Measurements from ENCODE around the gene M6PR.

Gene M6PR

DNA sequence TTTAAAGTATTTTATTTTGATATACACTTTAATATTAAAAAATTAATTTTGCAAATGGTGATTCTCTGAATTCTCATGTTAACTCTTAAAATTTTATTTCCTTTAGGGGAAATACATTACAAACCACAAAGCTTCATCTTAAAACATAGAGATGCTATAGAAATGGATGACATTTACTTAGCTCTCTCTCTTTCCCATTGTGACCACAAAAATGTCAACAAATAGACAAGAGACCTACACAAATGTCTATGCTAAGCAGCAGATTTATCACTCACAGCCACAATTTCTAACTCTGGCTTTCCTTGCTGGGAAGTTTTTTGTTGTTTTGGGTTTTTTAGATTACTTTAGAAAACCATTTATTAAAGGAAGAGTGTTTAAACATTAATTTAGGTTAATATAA lies 55.1 kb downstream of the M6PR start:
- no peak overlapping the region for H3K27ac ChIP-seq (ENCODE audit: poor library complexity, severe bottlenecking)
- H3K9me3 ChIP-seq (ENCODE audit: severe bottlenecking): no peaks in the 10 kb centered on the region
- H3K27me3 ChIP-seq (ENCODE audit: insufficient read depth, poor library complexity, severe bottlenecking): no peaks in the 10 kb centered on the region
- DNase-seq (ENCODE audit: low spot score) (no peak), ATAC-seq (ENCODE audit: low read depth) (no peak)
- TF ChIP-seq, protein P1, sequence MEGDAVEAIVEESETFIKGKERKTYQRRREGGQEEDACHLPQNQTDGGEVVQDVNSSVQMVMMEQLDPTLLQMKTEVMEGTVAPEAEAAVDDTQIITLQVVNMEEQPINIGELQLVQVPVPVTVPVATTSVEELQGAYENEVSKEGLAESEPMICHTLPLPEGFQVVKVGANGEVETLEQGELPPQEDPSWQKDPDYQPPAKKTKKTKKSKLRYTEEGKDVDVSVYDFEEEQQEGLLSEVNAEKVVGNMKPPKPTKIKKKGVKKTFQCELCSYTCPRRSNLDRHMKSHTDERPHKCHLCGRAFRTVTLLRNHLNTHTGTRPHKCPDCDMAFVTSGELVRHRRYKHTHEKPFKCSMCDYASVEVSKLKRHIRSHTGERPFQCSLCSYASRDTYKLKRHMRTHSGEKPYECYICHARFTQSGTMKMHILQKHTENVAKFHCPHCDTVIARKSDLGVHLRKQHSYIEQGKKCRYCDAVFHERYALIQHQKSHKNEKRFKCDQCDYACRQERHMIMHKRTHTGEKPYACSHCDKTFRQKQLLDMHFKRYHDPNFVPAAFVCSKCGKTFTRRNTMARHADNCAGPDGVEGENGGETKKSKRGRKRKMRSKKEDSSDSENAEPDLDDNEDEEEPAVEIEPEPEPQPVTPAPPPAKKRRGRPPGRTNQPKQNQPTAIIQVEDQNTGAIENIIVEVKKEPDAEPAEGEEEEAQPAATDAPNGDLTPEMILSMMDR (IDR thresholded peaks at IDR 0.05; ENCODE audit: poor library complexity, severe bottlenecking): no peak
- H3K36me3 ChIP-seq (ENCODE audit: low read depth): no peaks in the 10 kb centered on the region
- no peak overlapping the region for H3K4me3 ChIP-seq (ENCODE audit: severe bottlenecking)
- H3K4me1 ChIP-seq (ENCODE audit: insufficient read depth, poor library complexity, severe bottlenecking): no peaks in the 10 kb centered on the region

DNA sequence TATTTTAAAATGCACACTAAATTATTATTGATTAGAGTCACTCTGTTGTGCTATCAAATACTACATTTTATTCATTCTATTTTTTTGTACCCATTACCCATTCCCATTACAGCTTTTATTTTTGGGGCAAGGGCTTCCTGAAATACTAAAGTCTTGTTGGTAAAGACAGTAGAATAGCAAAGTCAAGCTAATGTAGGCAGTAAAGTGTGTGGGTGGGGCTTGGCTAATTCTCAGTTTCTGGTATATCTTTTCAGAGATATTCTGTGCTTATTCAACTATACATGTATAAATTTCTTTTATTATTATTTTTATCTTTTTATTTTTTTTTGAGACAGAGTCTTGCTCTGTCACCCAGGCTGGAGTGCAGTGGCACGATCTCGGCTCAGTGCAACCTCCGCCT lies 57.5 kb downstream of the M6PR start:
- Histone ChIP-seq H3K4me1 (ENCODE audit: insufficient read depth, poor library complexity, severe bottlenecking) (no peaks in the 10 kb centered on the region), H3K4me3 (ENCODE audit: severe bottlenecking) (no peak overlapping the region), H3K36me3 (ENCODE audit: low read depth) (no peaks in the 10 kb centered on the region), H3K9me3 (ENCODE audit: severe bottlenecking) (no peaks in the 10 kb centered on the region), H3K27me3 (ENCODE audit: insufficient read depth, poor library complexity, severe bottlenecking) (no peaks in the 10 kb centered on the region), H3K27ac (ENCODE audit: poor library complexity, severe bottlenecking) (no peak overlapping the region)
- DNase-seq (ENCODE audit: low spot score) (no peak), ATAC-seq (ENCODE audit: low read depth) (no peak)
- TF ChIP-seq, protein P1 (IDR thresholded peaks at IDR 0.05; ENCODE audit: poor library complexity, severe bottlenecking): no peak

Data from RWPE2 (cell line).